Measurements from ENCODE around the gene CDC45.
"Not testable (repeated sequence)": the region's sequence is repeated elsewhere in the genome, so short reads cannot be mapped to it uniquely, and the experiment has no call there.

CDC45 gene

DNA sequence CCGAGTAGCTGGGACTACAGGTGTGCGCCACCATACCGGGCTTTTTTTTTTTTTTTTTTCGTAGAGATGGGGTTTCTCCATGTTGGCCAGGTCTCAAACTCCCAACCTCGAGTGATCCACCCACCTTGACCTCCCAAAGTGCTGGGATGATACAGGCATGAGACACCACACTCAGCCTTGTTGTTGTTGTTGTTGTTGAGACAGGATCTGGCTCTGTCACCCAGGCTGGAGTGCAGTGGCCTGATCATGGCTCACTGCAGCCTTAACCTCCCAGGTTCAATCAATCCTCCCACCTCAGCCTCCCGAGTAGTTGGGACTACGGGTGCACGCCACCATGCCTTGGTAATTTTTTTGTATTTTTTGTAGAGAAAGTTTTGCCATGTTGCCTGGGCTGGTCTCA, 67.9 kb downstream of the CDC45 start:
- TF ChIP-seq, protein P1, sequence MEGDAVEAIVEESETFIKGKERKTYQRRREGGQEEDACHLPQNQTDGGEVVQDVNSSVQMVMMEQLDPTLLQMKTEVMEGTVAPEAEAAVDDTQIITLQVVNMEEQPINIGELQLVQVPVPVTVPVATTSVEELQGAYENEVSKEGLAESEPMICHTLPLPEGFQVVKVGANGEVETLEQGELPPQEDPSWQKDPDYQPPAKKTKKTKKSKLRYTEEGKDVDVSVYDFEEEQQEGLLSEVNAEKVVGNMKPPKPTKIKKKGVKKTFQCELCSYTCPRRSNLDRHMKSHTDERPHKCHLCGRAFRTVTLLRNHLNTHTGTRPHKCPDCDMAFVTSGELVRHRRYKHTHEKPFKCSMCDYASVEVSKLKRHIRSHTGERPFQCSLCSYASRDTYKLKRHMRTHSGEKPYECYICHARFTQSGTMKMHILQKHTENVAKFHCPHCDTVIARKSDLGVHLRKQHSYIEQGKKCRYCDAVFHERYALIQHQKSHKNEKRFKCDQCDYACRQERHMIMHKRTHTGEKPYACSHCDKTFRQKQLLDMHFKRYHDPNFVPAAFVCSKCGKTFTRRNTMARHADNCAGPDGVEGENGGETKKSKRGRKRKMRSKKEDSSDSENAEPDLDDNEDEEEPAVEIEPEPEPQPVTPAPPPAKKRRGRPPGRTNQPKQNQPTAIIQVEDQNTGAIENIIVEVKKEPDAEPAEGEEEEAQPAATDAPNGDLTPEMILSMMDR (IDR thresholded peaks at IDR 0.05; ENCODE audit: low read depth, low read length) = no peak
- no peak for DNase-seq (ENCODE audit: low read depth in 2 of 2)
- no peak overlapping the region for H3K4me3 ChIP-seq (replicated peaks in 1 of 2; ENCODE audit: low read depth in 2 of 2, low read length in 2 of 2)

DNA sequence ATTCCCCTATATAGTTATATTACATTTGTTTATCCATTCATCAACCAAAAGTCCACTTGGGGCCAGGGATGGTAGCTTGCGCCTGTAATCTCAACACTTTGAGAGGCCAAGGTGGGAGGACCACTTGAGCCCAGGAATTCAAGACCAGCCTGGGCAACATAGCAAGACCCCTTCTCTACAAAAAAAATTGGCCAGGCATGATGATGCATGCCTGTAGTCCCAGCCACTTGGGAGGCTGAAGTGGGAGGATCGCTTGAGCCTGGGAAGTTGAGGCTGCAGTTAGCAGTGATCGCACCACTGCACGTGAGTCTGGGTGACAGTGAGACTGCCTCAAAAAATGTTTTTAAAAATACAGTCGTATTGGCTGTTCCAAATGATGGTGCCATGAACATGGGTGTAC, 68.7 kb downstream of the CDC45 start:
- H3K4me3 ChIP-seq (replicated peaks in 1 of 2; ENCODE audit: low read depth in 2 of 2, low read length in 2 of 2); DNase-seq (ENCODE audit: low read depth in 2 of 2): not testable (repeated sequence)

GRCh38 chr22:19548964-19549363, 69.2 kb downstream of the CDC45 start:
- DNase-seq (ENCODE audit: low read depth in 2 of 2) = no peak
- no peak overlapping the region for H3K4me3 ChIP-seq (replicated peaks in 1 of 2; ENCODE audit: low read depth in 2 of 2, low read length in 2 of 2)
- TF ChIP-seq, protein P1 (IDR thresholded peaks at IDR 0.05; ENCODE audit: low read depth, low read length) = no peak

- DNase-seq (ENCODE audit: low read depth in 2 of 2) = no peak
- no peak overlapping the region for H3K4me3 ChIP-seq (replicated peaks in 1 of 2; ENCODE audit: low read depth in 2 of 2, low read length in 2 of 2)
- TF ChIP-seq, protein P1 (IDR thresholded peaks at IDR 0.05; ENCODE audit: low read depth, low read length) = no peak
Measured at GRCh38 chr22:19549428-19549827, 69.7 kb downstream of the CDC45 start.

DNA sequence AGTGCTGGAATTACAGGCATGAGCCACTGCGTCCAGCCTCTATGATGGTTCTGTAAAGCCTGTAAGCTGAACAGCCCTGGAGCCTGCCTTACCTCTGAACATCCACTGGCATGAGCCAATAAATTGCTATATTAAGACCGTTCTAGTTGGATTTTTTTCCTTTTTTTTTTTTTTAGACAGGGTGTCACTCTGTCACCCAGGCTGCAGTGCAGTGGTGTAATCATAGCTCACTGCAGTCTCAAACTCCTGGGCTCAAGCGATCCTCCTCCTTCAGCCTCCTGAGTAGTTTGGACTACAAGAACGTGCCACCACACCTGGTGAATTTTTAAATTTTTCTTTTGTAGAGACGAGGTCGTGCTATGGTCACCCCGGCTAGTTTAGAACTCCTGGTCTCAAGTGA, 70.7 kb downstream of the CDC45 start:
- no peak overlapping the region for H3K4me3 ChIP-seq (replicated peaks in 1 of 2; ENCODE audit: low read depth in 2 of 2, low read length in 2 of 2)
- DNase-seq (ENCODE audit: low read depth in 2 of 2) = no peak
- TF ChIP-seq, protein P1 (IDR thresholded peaks at IDR 0.05; ENCODE audit: low read depth, low read length) = no peak

DNA sequence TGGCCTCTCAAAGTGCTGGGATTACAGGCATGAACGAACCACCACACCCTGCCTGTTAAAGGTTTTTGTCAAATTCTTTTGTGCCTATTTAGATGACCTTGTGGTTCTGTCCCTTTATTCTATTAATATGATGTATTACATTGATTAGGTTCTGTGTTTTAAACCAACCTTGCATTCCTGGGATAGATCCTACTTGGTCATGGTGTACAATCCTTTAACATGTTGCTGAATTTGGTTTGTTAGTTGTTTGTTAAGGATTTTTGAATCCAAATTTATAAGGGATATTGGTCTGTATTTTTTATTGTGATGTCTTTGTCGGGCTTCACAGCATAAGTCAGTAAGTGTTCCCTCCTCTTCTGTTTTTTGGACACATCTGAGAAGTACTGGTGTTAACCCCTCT, 73.5 kb downstream of the CDC45 start:
- H3K4me3 ChIP-seq (replicated peaks in 1 of 2; ENCODE audit: low read depth in 2 of 2, low read length in 2 of 2) = no peak overlapping the region
- TF ChIP-seq, protein P1 (IDR thresholded peaks at IDR 0.05; ENCODE audit: low read depth, low read length) = no peak
- DNase-seq (ENCODE audit: low read depth in 2 of 2) = no peak

DNA sequence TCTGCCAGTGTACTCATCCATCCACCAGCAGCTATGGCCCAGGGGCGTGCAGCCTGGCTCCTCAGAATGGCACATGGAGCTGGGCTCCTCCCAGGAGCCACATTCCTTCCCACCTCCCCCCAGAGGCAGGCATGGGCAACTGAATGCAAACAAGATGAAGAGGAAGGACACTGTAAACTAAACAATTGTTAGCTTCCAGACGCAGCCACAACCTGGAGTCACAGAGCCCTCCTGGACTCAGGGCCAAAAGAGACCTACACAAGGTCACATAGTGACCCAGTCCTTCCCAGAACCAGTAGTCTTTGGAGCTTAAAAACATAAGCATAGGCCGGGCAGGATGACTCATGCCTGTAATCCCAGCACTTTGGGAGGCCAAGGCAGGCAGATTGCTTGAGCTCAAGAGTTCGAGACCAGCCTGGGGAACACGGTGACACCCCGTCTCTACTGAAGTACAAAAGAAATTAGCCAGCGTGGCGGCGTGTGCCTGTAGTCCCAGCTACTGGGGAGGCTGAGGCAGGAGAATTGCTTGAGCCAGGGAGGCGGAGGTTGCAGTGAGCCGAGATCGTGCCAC, 75.2 kb downstream of the CDC45 start:
- peak; percentile 29 to 33 for DNase-seq (ENCODE audit: low read depth in 2 of 2)
- TF ChIP-seq, protein P1 (IDR thresholded peaks at IDR 0.05; ENCODE audit: low read depth, low read length) = peak; percentile 26
- H3K4me3 ChIP-seq (replicated peaks in 1 of 2; ENCODE audit: low read depth in 2 of 2, low read length in 2 of 2) = no peak overlapping the region
